HG03064 (cell line): ENCODE measurements around the gene IGSF23.
"Not testable (repeated sequence)": the region's sequence is repeated elsewhere in the genome, so short reads cannot be mapped to it uniquely, and the experiment has no call there.

Experiments
- ATAC-seq: cut with Tn5 transposase; IDR thresholded peaks from one replicate; pipeline ENCODE4 v1.9.1; 2021; ENCODE audit warnings: low read depth; ENCODE audit not compliant: unreplicated experiment

The IGSF23 gene

DNA sequence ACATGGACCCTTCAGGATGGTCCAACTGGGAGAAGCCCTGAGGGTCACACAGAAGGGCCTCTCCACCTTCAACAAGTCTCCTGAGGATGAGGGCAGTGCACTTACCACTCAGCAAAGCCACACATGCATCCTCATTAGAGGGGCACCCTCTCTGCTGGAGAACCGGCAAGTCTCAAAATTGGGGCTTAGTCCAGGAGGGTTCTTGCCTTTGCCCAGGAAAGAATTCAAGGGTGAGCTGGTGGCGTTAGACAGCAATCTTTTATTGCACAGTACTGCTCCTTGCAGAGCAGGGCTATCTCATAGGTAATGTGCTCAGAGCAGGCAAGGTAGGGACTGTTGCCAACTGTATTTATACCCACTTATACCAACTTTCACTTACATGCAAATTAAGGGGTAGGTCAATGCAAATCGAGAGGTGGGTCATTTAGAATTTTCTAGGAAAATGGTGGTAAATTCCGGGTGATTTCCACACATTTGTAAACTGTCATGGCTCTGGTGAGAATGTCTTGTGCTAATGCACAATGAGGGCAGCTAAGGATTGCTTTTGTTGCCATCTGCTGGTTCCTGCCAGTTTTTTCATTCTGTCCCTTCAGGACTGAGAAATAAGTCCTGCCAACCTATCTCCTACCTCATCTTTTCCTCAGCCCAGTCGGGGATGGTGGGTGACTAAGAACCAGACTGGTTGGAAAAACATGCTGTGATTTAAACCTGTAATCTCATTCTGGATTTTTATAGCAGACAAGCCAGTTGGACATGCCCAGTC lies 27.8 kb upstream of the IGSF23 start:
- ATAC-seq = no peak

GRCh38 chr19:44587963-44588770 lies 25.2 kb upstream of the IGSF23 start:
- ATAC-seq = no peak

- no peak for ATAC-seq
Observed at GRCh38 chr19:44588771-44589112, 24.6 kb upstream of the IGSF23 start.

- no peak for ATAC-seq
Observed at GRCh38 chr19:44590245-44591059, 22.9 kb upstream of the IGSF23 start.

- not testable (repeated sequence) for ATAC-seq
Observed at GRCh38 chr19:44591340-44591993, 21.9 kb upstream of the IGSF23 start.

DNA sequence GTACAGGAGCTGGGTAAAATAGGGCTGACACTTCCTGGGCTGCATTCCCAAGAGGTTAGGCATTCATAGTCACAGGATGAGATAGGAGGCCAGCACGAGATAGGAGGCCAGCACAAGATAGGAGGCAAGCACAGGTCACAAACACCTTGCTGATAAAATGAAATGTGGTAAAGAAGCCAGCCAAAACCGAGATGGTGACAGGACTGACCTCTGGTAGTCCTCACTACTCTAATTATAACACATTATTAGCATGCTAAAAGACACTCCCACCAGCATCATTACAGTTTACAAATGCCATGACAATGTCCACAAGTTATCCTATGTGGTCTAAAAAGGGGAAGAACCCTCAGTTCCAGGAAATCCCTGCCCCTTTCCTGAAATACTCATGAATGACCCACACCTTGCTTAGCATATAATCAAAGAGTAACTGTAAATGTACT lies 20.9 kb upstream of the IGSF23 start:
- no peak for ATAC-seq

- no peak for ATAC-seq
Observed at GRCh38 chr19:44593294-44593693, 20.1 kb upstream of the IGSF23 start.

DNA sequence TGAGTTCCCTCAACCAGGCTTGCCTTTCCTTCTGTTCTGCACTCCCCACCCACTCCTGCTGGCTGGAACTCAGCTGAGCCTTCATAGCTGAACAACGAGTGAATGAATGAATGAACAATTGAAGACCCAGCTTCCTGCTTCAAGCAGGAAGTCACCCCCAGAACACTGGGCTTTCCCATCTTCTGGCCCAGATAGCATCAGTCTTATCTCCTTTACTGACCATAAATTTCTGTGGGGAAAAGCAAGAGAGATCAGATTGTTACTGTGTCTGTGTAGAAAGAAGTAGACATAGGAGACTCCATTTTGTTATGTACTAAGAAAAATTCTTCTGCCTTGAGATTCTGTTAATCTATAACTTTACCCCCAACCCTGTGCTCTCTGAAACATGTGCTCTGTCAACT lies 19.5 kb upstream of the IGSF23 start:
- ATAC-seq = not testable (repeated sequence)

GRCh38 chr19:44596428-44597130 lies 16.8 kb upstream of the IGSF23 start:
- no peak for ATAC-seq

- ATAC-seq = no peak
Observed at GRCh38 chr19:44597131-44597491, 16.3 kb upstream of the IGSF23 start.

- no peak for ATAC-seq
Observed at GRCh38 chr19:44598355-44598754, 15.0 kb upstream of the IGSF23 start.

- no peak for ATAC-seq
Observed at GRCh38 chr19:44598880-44599279, 14.5 kb upstream of the IGSF23 start.

- ATAC-seq = no peak
Observed at GRCh38 chr19:44600466-44600865, 12.9 kb upstream of the IGSF23 start.

DNA sequence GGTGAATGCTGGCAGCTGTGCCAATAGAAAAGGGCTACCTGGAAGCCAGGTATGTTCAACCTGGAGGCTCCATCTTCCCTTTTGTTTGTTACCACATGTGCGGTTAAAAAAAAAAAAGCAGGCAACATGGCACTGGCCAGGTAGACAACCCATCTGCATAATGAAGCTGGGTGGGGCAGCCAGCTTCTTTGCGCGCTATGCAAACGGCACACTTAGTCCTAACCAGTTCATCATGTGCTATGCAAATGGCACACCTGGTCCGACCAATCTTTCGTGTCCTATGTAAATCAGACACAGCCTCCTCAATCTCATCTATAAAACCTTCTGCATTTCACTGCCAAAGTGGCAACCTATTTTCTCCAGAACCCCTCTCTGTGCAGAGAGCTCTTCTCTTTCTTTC lies 11.3 kb upstream of the IGSF23 start:
- no peak for ATAC-seq

DNA sequence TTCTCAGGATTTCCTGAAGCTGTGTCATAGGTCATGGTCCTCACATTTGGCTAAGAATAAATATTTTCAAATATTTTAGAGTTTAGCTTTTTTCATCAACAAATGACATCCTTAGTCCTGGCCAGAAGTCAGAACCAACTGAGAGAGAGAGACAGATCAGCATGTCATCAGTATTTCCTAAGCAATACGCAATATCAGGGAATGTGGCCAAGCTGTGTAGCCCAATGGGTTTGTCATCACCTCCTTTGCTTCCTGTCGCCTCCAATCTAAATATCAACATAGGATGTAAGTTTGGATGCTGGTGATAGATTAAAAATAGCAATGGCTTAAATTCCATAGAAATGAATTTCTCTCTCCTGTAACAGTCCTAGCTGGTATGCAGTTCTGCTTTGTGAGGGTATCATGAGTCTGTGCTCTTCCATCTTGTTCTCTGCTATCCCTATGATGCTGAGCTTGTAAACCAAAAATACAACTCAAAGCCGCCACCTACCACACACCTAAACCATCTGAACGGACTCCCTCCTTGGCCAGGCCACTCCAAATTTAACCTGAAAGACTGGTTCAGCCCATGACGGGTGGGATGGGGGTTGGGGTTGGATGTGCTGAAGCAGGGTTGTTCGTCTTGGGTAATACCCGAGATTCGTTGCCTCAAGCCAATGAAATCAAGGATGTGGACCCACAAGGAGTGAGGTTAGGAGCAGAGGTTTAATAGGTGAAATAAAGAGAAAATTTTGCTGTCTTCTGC lies 10.0 kb upstream of the IGSF23 start:
- no peak for ATAC-seq

- no peak for ATAC-seq
Observed at GRCh38 chr19:44604241-44604640, 9.1 kb upstream of the IGSF23 start.

DNA sequence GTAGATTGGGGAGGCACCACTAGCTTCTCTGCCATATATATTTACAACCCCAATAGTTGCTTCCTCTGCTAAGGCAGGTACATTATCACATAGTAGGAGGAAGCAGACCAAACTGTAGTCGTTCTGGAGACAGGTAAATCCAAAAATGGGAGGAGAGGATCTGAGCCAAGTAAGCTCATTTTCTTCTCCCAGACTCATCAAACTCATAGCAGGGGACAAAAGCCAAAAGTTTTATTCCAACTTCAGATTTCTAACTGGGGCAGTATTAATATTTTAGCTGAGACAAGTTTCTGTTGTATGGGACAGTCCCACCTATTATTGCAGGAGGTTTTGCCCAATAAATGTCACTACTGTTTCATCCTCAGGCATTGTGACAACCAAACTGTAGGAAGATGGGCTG lies 7.8 kb upstream of the IGSF23 start:
- ATAC-seq = no peak

- ATAC-seq = no peak
Observed at GRCh38 chr19:44607049-44607448, 6.3 kb upstream of the IGSF23 start.

DNA sequence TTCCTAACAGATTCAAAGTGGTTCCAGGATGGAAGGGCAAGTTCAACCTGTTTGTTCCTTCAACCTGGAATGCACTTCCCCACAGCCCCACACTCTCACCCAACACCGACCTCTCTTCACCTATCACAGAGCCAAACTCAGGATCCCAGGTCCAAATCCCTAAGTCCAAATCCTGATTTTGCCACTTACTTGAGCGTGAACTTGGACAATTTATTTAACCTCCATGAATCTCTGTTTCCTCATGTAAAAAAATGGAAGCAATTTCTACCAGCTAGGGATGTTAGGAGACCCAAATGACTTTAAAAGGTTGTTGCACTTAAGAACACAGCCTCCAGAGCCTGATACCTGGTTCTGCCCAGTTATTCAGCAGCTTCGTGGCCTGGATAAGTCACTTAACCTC lies 5.4 kb upstream of the IGSF23 start:
- ATAC-seq = no peak
